ENCODE results near the gene CLCN4.

CLCN4 gene

GRCh38 chrX:10282490-10282889 lies 125.7 kb downstream of the CLCN4 start:
- H3K79me2 ChIP-seq (ENCODE audit: insufficient read depth, low read depth), result no peaks in the 10 kb centered on the region
- no peak overlapping the region for H3K27ac ChIP-seq
- no peak overlapping the region for H3K4me3 ChIP-seq (IDR thresholded peaks at IDR 0.05; ENCODE audit: insufficient read depth, low read depth, low read length)
- H3K27me3 ChIP-seq (ENCODE audit: insufficient read depth, low read depth), result no peaks in the 10 kb centered on the region
- H3K4me2 ChIP-seq, result no peak overlapping the region
- H3K36me3 ChIP-seq (ENCODE audit: insufficient read depth), result no peaks in the 10 kb centered on the region
- no peak overlapping the region for H3K9ac ChIP-seq
- no peaks in the 10 kb centered on the region for H3K4me1 ChIP-seq (ENCODE audit: low read depth, poor library complexity, severe bottlenecking)
- no peaks in the 10 kb centered on the region for H4K20me1 ChIP-seq (ENCODE audit: insufficient read depth)
- TF ChIP-seq CTCF (conservative IDR thresholded peaks at IDR 0.05; ENCODE audit: low read depth, low read length), result no peak
- H2AFZ ChIP-seq (ENCODE audit: low read depth), result no peak overlapping the region

GRCh38 chrX:10286195-10286594 lies 129.4 kb downstream of the CLCN4 start:
- H3K36me3 ChIP-seq (ENCODE audit: insufficient read depth), result no peaks in the 10 kb centered on the region
- H4K20me1 ChIP-seq (ENCODE audit: insufficient read depth), result no peaks in the 10 kb centered on the region
- H3K79me2 ChIP-seq (ENCODE audit: insufficient read depth, low read depth), result no peaks in the 10 kb centered on the region
- H3K4me2 ChIP-seq, result no peak overlapping the region
- H3K4me3 ChIP-seq (IDR thresholded peaks at IDR 0.05; ENCODE audit: insufficient read depth, low read depth, low read length), result no peak overlapping the region
- H3K4me1 ChIP-seq (ENCODE audit: low read depth, poor library complexity, severe bottlenecking), result no peaks in the 10 kb centered on the region
- no peak overlapping the region for H3K27ac ChIP-seq
- H3K27me3 ChIP-seq (ENCODE audit: insufficient read depth, low read depth), result no peaks in the 10 kb centered on the region
- no peak overlapping the region for H3K9ac ChIP-seq
- no peak overlapping the region for H2AFZ ChIP-seq (ENCODE audit: low read depth)
- no peak for TF ChIP-seq CTCF (conservative IDR thresholded peaks at IDR 0.05; ENCODE audit: low read depth, low read length)
